ENCODE data around the gene ROPN1. TPM values are rescaled to one million over a fixed set of nuclear protein-coding genes. Genes with fewer than 3 reads are reported as not detected.
"Not testable (repeated sequence)": the region's sequence is repeated elsewhere in the genome, so short reads cannot be mapped to it uniquely, and the experiment has no call there.

Gene ROPN1
- total and polyA plus RNA-seq, 10 of the 15 experiments (the other 5 are each of a cell fraction or from before 2014, with no cell fraction given) = not detected

DNA sequence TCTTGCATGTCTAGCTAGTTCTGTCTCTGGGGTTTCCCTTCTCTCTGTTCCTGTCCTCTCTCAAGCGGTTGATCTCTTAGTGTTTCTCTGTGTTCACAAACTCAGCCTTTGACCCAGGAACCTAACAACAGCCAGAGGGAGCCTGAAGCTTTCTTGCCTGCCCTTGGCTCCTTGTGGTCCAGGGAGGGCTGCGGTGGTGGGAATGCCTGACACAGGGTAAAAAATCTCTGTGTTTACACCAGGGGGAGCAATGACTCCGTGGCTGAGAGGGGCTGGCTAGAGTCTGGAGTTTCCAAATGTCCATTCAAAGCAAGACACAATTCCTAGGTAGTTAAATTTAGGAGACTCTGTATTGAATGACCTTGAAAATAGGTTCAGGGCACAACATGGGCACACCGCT is 24.6 kb upstream of the ROPN1 start:
- H3K4me3 ChIP-seq; BruUV-seq (replicated peaks); H3K4me1 ChIP-seq (ENCODE audit: control insufficient read depth, insufficient read depth, low read length); H4K20me1 ChIP-seq (ENCODE audit: control insufficient read depth, insufficient read depth); H3K36me3 ChIP-seq (ENCODE audit: control insufficient read depth in 2 of 2, insufficient read depth in 2 of 2, low read length in 1 of 2); H3K9me3 ChIP-seq (replicated peaks; ENCODE audit: control insufficient read depth, insufficient read depth, low read length); H3K27me3 ChIP-seq (replicated peaks in 1 of 2; ENCODE audit: control insufficient read depth in 2 of 2, insufficient read depth in 2 of 2, low read length in 1 of 2); H3K27ac ChIP-seq (ENCODE audit: control insufficient read depth, insufficient read depth); POLR2A ChIA-PET; H3K79me2 ChIP-seq (ENCODE audit: control insufficient read depth, insufficient read depth, low read length); H3K9ac ChIP-seq (ENCODE audit: control insufficient read depth, insufficient read depth, low read length); H3K4me2 ChIP-seq (ENCODE audit: control insufficient read depth, insufficient read depth); H2AFZ ChIP-seq (ENCODE audit: control insufficient read depth, low read depth, low read length); DNase-seq (ENCODE audit: low read depth, low spot score); FAIRE-seq: not testable (repeated sequence)
- 0% methylated on average over 3 of the region's 4 CpGs for WGBS (ENCODE audit: insufficient coverage, insufficient replicate concordance, low lambda C conversion rate, missing lambda C conversion rate)
- ChIA-PET RAD21 (ENCODE audit: unreplicated experiment) (interaction anchor here (1.7 to 2.7 kb wide), 2 partner anchors 266 to 452 kb away, joined by 3 to 13 read pairs; no protein-coding TSS in a partner anchor), CTCF (interaction anchor here (0.7 to 3.8 kb wide), 12 partner anchors 9 to 452 kb away, joined by 3 to 22 read pairs (median 4); no protein-coding TSS in a partner anchor), SMC1A (ENCODE audit: uncharacterized antibody, unreplicated experiment) (interaction anchor here (1.1 to 3.0 kb wide), 7 partner anchors 11 to 451 kb away, joined by 3 to 12 read pairs (median 6); no protein-coding TSS in a partner anchor)
- intact Hi-C loops (cut with micrococcal nuclease; ENCODE audit: unreplicated experiment) (loop anchor here (1.0 to 10.0 kb wide), 4 partner anchors 61 to 452 kb away; no protein-coding TSS in a partner anchor), in situ Hi-C loops (cut with MboI) (loop anchor here (10.0 kb wide), 1 partner anchor 448 kb away; no protein-coding TSS in a partner anchor)
- peak; percentile 49 for TF ChIP-seq RAD21 (IDR thresholded peaks at IDR 0.05; ENCODE audit: insufficient read depth, low read depth, low read length)
- TF ChIP-seq SMC3 (IDR thresholded peaks at IDR 0.05; ENCODE audit: borderline replicate concordance, low read length) = peak; percentile 36; the same call in 1 of the 2 replicates
- TF ChIP-seq, protein P1, sequence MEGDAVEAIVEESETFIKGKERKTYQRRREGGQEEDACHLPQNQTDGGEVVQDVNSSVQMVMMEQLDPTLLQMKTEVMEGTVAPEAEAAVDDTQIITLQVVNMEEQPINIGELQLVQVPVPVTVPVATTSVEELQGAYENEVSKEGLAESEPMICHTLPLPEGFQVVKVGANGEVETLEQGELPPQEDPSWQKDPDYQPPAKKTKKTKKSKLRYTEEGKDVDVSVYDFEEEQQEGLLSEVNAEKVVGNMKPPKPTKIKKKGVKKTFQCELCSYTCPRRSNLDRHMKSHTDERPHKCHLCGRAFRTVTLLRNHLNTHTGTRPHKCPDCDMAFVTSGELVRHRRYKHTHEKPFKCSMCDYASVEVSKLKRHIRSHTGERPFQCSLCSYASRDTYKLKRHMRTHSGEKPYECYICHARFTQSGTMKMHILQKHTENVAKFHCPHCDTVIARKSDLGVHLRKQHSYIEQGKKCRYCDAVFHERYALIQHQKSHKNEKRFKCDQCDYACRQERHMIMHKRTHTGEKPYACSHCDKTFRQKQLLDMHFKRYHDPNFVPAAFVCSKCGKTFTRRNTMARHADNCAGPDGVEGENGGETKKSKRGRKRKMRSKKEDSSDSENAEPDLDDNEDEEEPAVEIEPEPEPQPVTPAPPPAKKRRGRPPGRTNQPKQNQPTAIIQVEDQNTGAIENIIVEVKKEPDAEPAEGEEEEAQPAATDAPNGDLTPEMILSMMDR (IDR thresholded peaks at IDR 0.05 in 2 of 3, conservative IDR thresholded peaks at IDR 0.05 in 1 of 3; ENCODE audit: control insufficient read depth in 2 of 3, extremely low read depth in 1 of 3, insufficient read depth in 1 of 3, low read depth in 3 of 3, low read length in 3 of 3) = peak in 2 of 3 experiments; percentile 27 to 32; a peak in 2 of 6 replicates
- peak; percentile 70 for ATAC-seq
